Central memory CD4-positive, alpha-beta T cell (primary cell): ENCODE results near the gene GLP2R.

Experiments
- DNase-seq: peaks from one replicate; pipeline ENCODE4 v3.0.0; 2022

The GLP2R gene

GRCh38 chr17:9859781-9860180 is 34.1 kb downstream of the GLP2R start:
- DNase-seq, result no peak

- no peak for DNase-seq
Measured at GRCh38 chr17:9860851-9861250, 35.1 kb downstream of the GLP2R start.

GRCh38 chr17:9862220-9862619 is 36.5 kb downstream of the GLP2R start:
- no peak for DNase-seq

- no peak for DNase-seq
Measured at GRCh38 chr17:9862949-9863348, 37.2 kb downstream of the GLP2R start.

GRCh38 chr17:9865586-9865985 is 39.9 kb downstream of the GLP2R start:
- DNase-seq, result no peak

- DNase-seq, result no peak
Measured at GRCh38 chr17:9868552-9868951, 42.8 kb downstream of the GLP2R start.

- DNase-seq, result no peak
Measured at GRCh38 chr17:9872852-9873251, 47.1 kb downstream of the GLP2R start.

- DNase-seq, result no peak
Measured at GRCh38 chr17:9874722-9875121, 49.0 kb downstream of the GLP2R start.

- no peak for DNase-seq
Measured at GRCh38 chr17:9875441-9875840, 49.7 kb downstream of the GLP2R start.

- no peak for DNase-seq
Measured at GRCh38 chr17:9878356-9878755, 52.6 kb downstream of the GLP2R start.

GRCh38 chr17:9878786-9879525 is 53.2 kb downstream of the GLP2R start:
- DNase-seq, result no peak

- DNase-seq, result no peak
Measured at GRCh38 chr17:9880582-9880999, 54.9 kb downstream of the GLP2R start.

- no peak for DNase-seq
Measured at GRCh38 chr17:9883451-9883850, 57.7 kb downstream of the GLP2R start.

GRCh38 chr17:9886141-9886930 is 60.6 kb downstream of the GLP2R start:
- no peak for DNase-seq

GRCh38 chr17:9887508-9887907 is 61.8 kb downstream of the GLP2R start:
- DNase-seq, result no peak

- no peak for DNase-seq
Measured at GRCh38 chr17:9890124-9890523, 64.4 kb downstream of the GLP2R start.

- DNase-seq, result no peak
Measured at GRCh38 chr17:9893411-9894012, 67.8 kb downstream of the GLP2R start.

GRCh38 chr17:9894231-9894630 is 68.5 kb downstream of the GLP2R start:
- no peak for DNase-seq

- no peak for DNase-seq
Measured at GRCh38 chr17:9895923-9896322, 70.2 kb downstream of the GLP2R start.

- no peak for DNase-seq
Measured at GRCh38 chr17:9897372-9897968, 71.7 kb downstream of the GLP2R start.

GRCh38 chr17:9898812-9899211 is 73.1 kb downstream of the GLP2R start:
- no peak for DNase-seq

GRCh38 chr17:9899280-9900043 is 73.7 kb downstream of the GLP2R start:
- DNase-seq, result no peak
